Lung (tissue), 13 donors: Measurements from ENCODE around the gene RPGR. TPM values are rescaled to one million over a fixed set of nuclear protein-coding genes. Genes with fewer than 3 reads are reported as not detected.

ENCODE experiments used
- ATAC-seq: fragments of 200-7000 bp; cut with Tn5 transposase; one replicate; pipeline ENCODE4 v1.9.1; 2020; ENCODE audit warnings: moderate number of reproducible peaks; ENCODE audit not compliant: insufficient read depth, low FRiP score
- DNase-seq, 3 donors: peaks; one replicate each; pipeline ENCODE4 v3.0.0-alpha.2; 2013 to 2017
- H3K27ac ChIP-seq, 2 donors: one replicate each; pipeline ENCODE4 v1.5.1; 2013; ENCODE audit warnings: mild to moderate bottlenecking in 2 of 2, moderate library complexity in 2 of 2, control low read depth in 1 of 2, inconsistent platforms in 1 of 2, low read depth in 1 of 2, low read length in 1 of 2
- H3K27me3 ChIP-seq, 3 donors: one replicate each; pipeline ENCODE4 v1.5.1; 2013; ENCODE audit warnings: low read length in 2 of 3; ENCODE audit not compliant: control insufficient read depth in 3 of 3, insufficient read depth in 3 of 3
- H3K36me3 ChIP-seq, 4 donors: one replicate each; pipeline ENCODE4 v1.5.1; 2013; ENCODE audit warnings: low read length in 4 of 4, mild to moderate bottlenecking in 1 of 4, moderate library complexity in 1 of 4; ENCODE audit not compliant: control insufficient read depth in 4 of 4, insufficient read depth in 4 of 4
- H3K4me1 ChIP-seq, 5 donors: one replicate each; pipeline ENCODE4 v1.5.1; 2013; ENCODE audit warnings: low read length in 5 of 5, mild to moderate bottlenecking in 2 of 5, moderate library complexity in 1 of 5; ENCODE audit not compliant: control insufficient read depth in 5 of 5, insufficient read depth in 5 of 5
- H3K4me3 ChIP-seq: one replicate; pipeline ENCODE4 v1.5.1; 2013; ENCODE audit warnings: mild to moderate bottlenecking, control low read depth, moderate library complexity
- H3K9ac ChIP-seq, 2 donors: one replicate each; pipeline ENCODE4 v1.5.1; 2013; ENCODE audit warnings: low read length in 2 of 2, control low read depth in 1 of 2; ENCODE audit not compliant: insufficient read depth in 1 of 2
- H3K9me3 ChIP-seq, 4 donors: one replicate each; pipeline ENCODE4 v1.5.1; 2013; ENCODE audit warnings: low read length in 3 of 4, mild to moderate bottlenecking in 1 of 4, moderate library complexity in 1 of 4; ENCODE audit not compliant: control insufficient read depth in 4 of 4, insufficient read depth in 3 of 4
- CTCF ChIP-seq: IDR thresholded peaks from 2 replicates; pipeline ENCODE4 v1.5.1; 2012; ENCODE audit warnings: mild to moderate bottlenecking; ENCODE audit errors: control extremely low read depth, extremely low read depth
- WGBS, 2 donors: extraction: QIAGEN DNeasy Blood & Tissue Kit; methylation state at CpG; one replicate each; pipeline ENCODE4 v1.1.7; 2013; 5-methylcytosine and 5-hydroxymethylcytosine counted together
- polyA plus RNA-seq, 2 donors: library from polyadenylated mRNA; stranded (reverse); fragments of 200-250 nt; gene quantifications; one replicate each; pipeline ENCODE4 v1.2.1, GENCODE V29; 2013
- small RNA-seq: library from RNA; depleted of rRNA; stranded (forward); fragments of <200 nt; gene quantifications from one replicate; pipeline ENCODE3, GENCODE V24; 2014; ENCODE audit warnings: low replicate concordance
- total RNA-seq, 2 donors: library from RNA; depleted of rRNA in 1 of 2; stranded (reverse); fragments of >200 nt in 1 of 2; gene quantifications; one replicate each; pipeline ENCODE4 v1.2.1, GENCODE V29; 2014 to 2021
- donor health status: control.
- donor health status: control.
- donor health status: Bipolar disorder and iron deficiency.
- donor health status: healthy.
- donor health status: DM: yes; HTN: yes; CAD: no.

The RPGR gene
- total and polyA plus RNA-seq, 4 donors, result 17.6 to 60.2 (median 27.6) TPM

GRCh38 chrX:38221391-38221929, 105.8 kb downstream of the RPGR start:
- no peaks in the 10 kb centered on the region for H3K36me3 ChIP-seq
- no peak for DNase-seq
- H3K27me3 ChIP-seq, result peaks cover 0 to 13% (median 5%) of the 10 kb centered on the region in 3 donors
- no peak overlapping the region for H3K9ac ChIP-seq
- H3K4me1 ChIP-seq, result peaks cover 0 to 5% (median 0%) of the 10 kb centered on the region in 5 donors
- no peak overlapping the region for H3K4me3 ChIP-seq
- H3K27ac ChIP-seq, result peak overlapping the region in 1 of 2 donors; percentile 81
- no peak for ATAC-seq
- WGBS, 2 donors, result 53 to 63% methylated on average over 10 of the region's 10 CpGs
- peaks cover 0 to 9% (median 0%) of the 10 kb centered on the region in 4 donors for H3K9me3 ChIP-seq
- no peak for TF ChIP-seq CTCF

DNA sequence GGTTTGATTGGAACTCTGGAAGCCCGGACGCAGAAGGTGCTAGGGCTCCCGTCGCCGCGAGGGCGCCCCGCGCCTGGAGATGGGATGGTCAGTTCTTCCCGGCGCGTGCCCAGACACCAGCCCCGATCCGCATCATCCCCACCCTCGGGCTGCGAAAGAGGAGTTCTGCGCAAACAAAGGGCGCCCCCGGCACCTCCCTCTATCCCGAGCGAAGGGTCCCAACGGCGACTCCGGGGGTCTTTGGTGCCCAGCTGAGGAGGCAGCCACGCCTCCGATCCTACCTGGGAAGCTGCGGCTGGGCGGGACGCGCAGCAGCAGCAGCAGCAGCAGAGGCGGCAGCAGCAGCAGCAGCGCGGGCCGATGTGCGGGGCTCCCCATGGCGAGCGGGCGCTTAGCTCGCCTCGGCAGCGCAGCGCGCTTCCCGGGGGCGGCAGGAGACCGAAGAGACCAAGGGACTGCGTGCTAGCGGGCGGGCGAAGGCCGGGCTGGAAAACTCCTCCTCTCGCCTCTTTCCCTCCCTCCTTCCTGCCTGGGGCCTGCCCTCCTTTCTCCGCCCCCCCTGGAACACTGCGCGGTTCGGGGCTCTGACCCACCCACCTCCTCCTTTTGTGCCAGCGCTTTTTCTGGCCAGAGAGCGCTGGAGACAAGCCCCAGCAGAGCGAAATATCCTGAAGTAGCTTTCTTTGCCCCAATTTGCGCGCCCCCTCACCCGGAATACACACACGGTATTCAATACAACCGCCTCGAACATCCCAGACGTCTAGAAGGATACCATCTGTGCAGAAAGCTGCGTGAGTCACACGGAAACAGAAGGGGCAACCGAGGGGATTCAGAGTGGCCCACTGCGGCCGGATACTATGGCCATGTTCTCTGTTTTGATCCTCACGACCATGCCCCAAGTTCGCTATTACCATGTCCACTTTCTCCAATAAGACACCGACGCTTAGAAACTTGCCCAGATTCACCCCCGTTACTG, 106.6 kb downstream of the RPGR start, which contains the start of gene SRPX:
SRPX (minus strand) TSS at position 457 of the 976 bp plus-strand sequence; CDS start at position 378, 79 bp downstream.
- Histone ChIP-seq H3K27ac (peak within 1 kb of the TSS in 1 of 2 donors; percentile 81), H3K9ac (peak within 1 kb of the TSS; percentile 29 to 42), H3K4me3 (peak within 1 kb of the TSS; percentile 37), H3K9me3 (peaks cover 0 to 9% (median 0%) of the 10 kb centered on the region in 4 donors), H3K27me3 (peaks cover 0 to 13% (median 5%) of the 10 kb centered on the region in 3 donors), H3K36me3 (no peaks in the 10 kb centered on the region), H3K4me1 (peaks cover 0 to 5% (median 0%) of the 10 kb centered on the region in 5 donors)
- peak; percentile 59 to 72 (median 69) for DNase-seq
- WGBS, 2 donors, result 6 to 32% methylated on average over 47 to 76 of the region's 76 CpGs
- ATAC-seq, result peak; percentile 51
- TF ChIP-seq CTCF, result no peak

- peak overlapping the region in 1 of 2 donors; percentile 81 for H3K27ac ChIP-seq
- peak overlapping the region; percentile 37 for H3K4me3 ChIP-seq
- ATAC-seq, result peak; percentile 24
- peak overlapping the region in 1 of 2 donors; percentile 42 for H3K9ac ChIP-seq
- no peaks in the 10 kb centered on the region for H3K36me3 ChIP-seq
- peaks cover 0 to 5% (median 0%) of the 10 kb centered on the region in 5 donors for H3K4me1 ChIP-seq
- peak; percentile 63 to 65 (median 64) for DNase-seq
- H3K9me3 ChIP-seq, result peaks cover 0 to 9% (median 0%) of the 10 kb centered on the region in 4 donors
- H3K27me3 ChIP-seq, result peaks cover 0 to 15% (median 5%) of the 10 kb centered on the region in 3 donors
- WGBS, 2 donors, result 1 to 37% methylated on average over 13 to 14 of the region's 14 CpGs
- TF ChIP-seq CTCF, result no peak
Observed at GRCh38 chrX:38220024-38220414, 107.3 kb downstream of the RPGR start.

Small RNA genes within 50 kb of the gene (small RNA-seq; reads per million reads assigned to genes)
- gene RF00322, result not detected

Other genes with a start within 250 kb of the RPGR start
- 10 to 100 TPM; 44.9 to 47.6 TPM for gene SRPX, start 106.6 kb downstream of the RPGR start, total RNA-seq
- gene SRPX, start 106.6 kb downstream of the RPGR start, polyA plus RNA-seq, result 10 to 100 TPM; 43.4 to 71.0 TPM
- 1 to 10 TPM; 1.2 to 1.7 TPM for gene OTC, start 25.1 kb upstream of the RPGR start, total RNA-seq
- under 1 TPM; 0.40 to 0.91 TPM for gene OTC, start 25.1 kb upstream of the RPGR start, polyA plus RNA-seq
- 10 to 100 TPM; 40.7 to 52.4 TPM for gene TSPAN7, start 234.0 kb upstream of the RPGR start, total RNA-seq
- 10 to 100 TPM; 36.4 to 41.0 TPM for gene TSPAN7, start 234.0 kb upstream of the RPGR start, polyA plus RNA-seq